ENCODE results near the gene SORCS1. TPM values are rescaled to one million over a fixed set of nuclear protein-coding genes. Genes with fewer than 3 reads are reported as not detected.

SORCS1 gene
- total and polyA plus RNA-seq, 2 donors from 2014 or later: 0.76 to 2.4 TPM

- H3K4me1 ChIP-seq (ENCODE audit: control insufficient read depth in 2 of 3, insufficient read depth in 2 of 3, low read depth in 1 of 3, low read length in 3 of 3): no peaks in the 10 kb centered on the region
- intact Hi-C loops (cut with DNase I): no loop called here
- no peak for FAIRE-seq
Observed at GRCh38 chr10:107011992-107012391, 152.5 kb downstream of the SORCS1 start.

GRCh38 chr10:107011105-107011504, 153.4 kb downstream of the SORCS1 start:
- Histone ChIP-seq H3K36me3 (ENCODE audit: control insufficient read depth in 2 of 3, insufficient read depth in 3 of 3, low read length in 3 of 3) (no peaks in the 10 kb centered on the region), H3K9ac (ENCODE audit: low read length in 3 of 3) (no peak overlapping the region), H3K4me1 (ENCODE audit: control insufficient read depth in 2 of 3, insufficient read depth in 2 of 3, low read depth in 1 of 3, low read length in 3 of 3) (no peaks in the 10 kb centered on the region), H3K27ac (ENCODE audit: low read depth in 2 of 2, low read length in 2 of 2) (no peak overlapping the region), H3K27me3 (ENCODE audit: control insufficient read depth, insufficient read depth, low read length) (no peaks in the 10 kb centered on the region), H3K9me3 (ENCODE audit: control insufficient read depth in 2 of 3, insufficient read depth in 1 of 3, low read length in 3 of 3) (peaks cover 0 to 5% (median 0%) of the 10 kb centered on the region in 3 donors), H3K4me3 (ENCODE audit: low read length in 3 of 3) (no peak overlapping the region)
- DNase-seq (no peak), FAIRE-seq (no peak)
- TF ChIP-seq CTCF (IDR thresholded peaks at IDR 0.05; ENCODE audit: borderline replicate concordance, extremely low read depth, insufficient read depth): no peak
- intact Hi-C loops (cut with DNase I): no loop called here

More at GRCh38 chr10:107011992-107012391, 152.5 kb downstream of the SORCS1 start:
- Histone ChIP-seq H3K36me3 (ENCODE audit: control insufficient read depth in 2 of 3, insufficient read depth in 3 of 3, low read length in 3 of 3) (no peaks in the 10 kb centered on the region), H3K27me3 (ENCODE audit: control insufficient read depth, insufficient read depth, low read length) (no peaks in the 10 kb centered on the region), H3K9me3 (ENCODE audit: control insufficient read depth in 2 of 3, insufficient read depth in 1 of 3, low read length in 3 of 3) (peaks cover 0 to 4% (median 0%) of the 10 kb centered on the region in 3 donors), H3K9ac (ENCODE audit: low read length in 3 of 3) (no peak overlapping the region), H3K4me3 (ENCODE audit: low read length in 3 of 3) (no peak overlapping the region), H3K27ac (ENCODE audit: low read depth in 2 of 2, low read length in 2 of 2) (no peak overlapping the region)
- no peak for TF ChIP-seq CTCF (IDR thresholded peaks at IDR 0.05; ENCODE audit: borderline replicate concordance, extremely low read depth, insufficient read depth)
- no peak for DNase-seq

- no peak for TF ChIP-seq CTCF (IDR thresholded peaks at IDR 0.05; ENCODE audit: borderline replicate concordance, extremely low read depth, insufficient read depth)
- H3K27me3 ChIP-seq (ENCODE audit: control insufficient read depth, insufficient read depth, low read length): no peaks in the 10 kb centered on the region
- no peak overlapping the region for H3K9ac ChIP-seq (ENCODE audit: low read length in 3 of 3)
- peaks cover 0 to 5% (median 0%) of the 10 kb centered on the region in 3 donors for H3K9me3 ChIP-seq (ENCODE audit: control insufficient read depth in 2 of 3, insufficient read depth in 1 of 3, low read length in 3 of 3)
- no peaks in the 10 kb centered on the region for H3K4me1 ChIP-seq (ENCODE audit: control insufficient read depth in 2 of 3, insufficient read depth in 2 of 3, low read depth in 1 of 3, low read length in 3 of 3)
- H3K27ac ChIP-seq (ENCODE audit: low read depth in 2 of 2, low read length in 2 of 2): no peak overlapping the region
- DNase-seq (no peak), FAIRE-seq (no peak)
- intact Hi-C loops (cut with DNase I): no loop called here
- no peak overlapping the region for H3K4me3 ChIP-seq (ENCODE audit: low read length in 3 of 3)
- H3K36me3 ChIP-seq (ENCODE audit: control insufficient read depth in 2 of 3, insufficient read depth in 3 of 3, low read length in 3 of 3): no peaks in the 10 kb centered on the region
Observed at GRCh38 chr10:107010531-107010930, 154.0 kb downstream of the SORCS1 start.

GRCh38 chr10:107004362-107004761, 160.1 kb downstream of the SORCS1 start:
- no peak for FAIRE-seq
- no peak overlapping the region for H3K27ac ChIP-seq (ENCODE audit: low read depth in 2 of 2, low read length in 2 of 2)
- intact Hi-C loops (cut with DNase I): no loop called here
- no peaks in the 10 kb centered on the region for H3K27me3 ChIP-seq (ENCODE audit: control insufficient read depth, insufficient read depth, low read length)
- H3K4me3 ChIP-seq (ENCODE audit: low read length in 3 of 3): no peak overlapping the region
- H3K36me3 ChIP-seq (ENCODE audit: control insufficient read depth in 2 of 3, insufficient read depth in 3 of 3, low read length in 3 of 3): no peaks in the 10 kb centered on the region
- H3K9me3 ChIP-seq (ENCODE audit: control insufficient read depth in 2 of 3, insufficient read depth in 1 of 3, low read length in 3 of 3): peaks cover 0 to 5% (median 0%) of the 10 kb centered on the region in 3 donors
- no peak overlapping the region for H3K9ac ChIP-seq (ENCODE audit: low read length in 3 of 3)
- no peak for TF ChIP-seq CTCF (IDR thresholded peaks at IDR 0.05; ENCODE audit: borderline replicate concordance, extremely low read depth, insufficient read depth)
- no peaks in the 10 kb centered on the region for H3K4me1 ChIP-seq (ENCODE audit: control insufficient read depth in 2 of 3, insufficient read depth in 2 of 3, low read depth in 1 of 3, low read length in 3 of 3)
- no peak for DNase-seq
